ENCODE measurements around the gene FGF3. TPM values are rescaled to one million over a fixed set of nuclear protein-coding genes. Genes with fewer than 3 reads are reported as not detected.
A peak's percentile ranks its signal among the peaks of the same experiment; 100 is the strongest.

Gene FGF3
- total and polyA plus RNA-seq, 8 donors: not detected

DNA sequence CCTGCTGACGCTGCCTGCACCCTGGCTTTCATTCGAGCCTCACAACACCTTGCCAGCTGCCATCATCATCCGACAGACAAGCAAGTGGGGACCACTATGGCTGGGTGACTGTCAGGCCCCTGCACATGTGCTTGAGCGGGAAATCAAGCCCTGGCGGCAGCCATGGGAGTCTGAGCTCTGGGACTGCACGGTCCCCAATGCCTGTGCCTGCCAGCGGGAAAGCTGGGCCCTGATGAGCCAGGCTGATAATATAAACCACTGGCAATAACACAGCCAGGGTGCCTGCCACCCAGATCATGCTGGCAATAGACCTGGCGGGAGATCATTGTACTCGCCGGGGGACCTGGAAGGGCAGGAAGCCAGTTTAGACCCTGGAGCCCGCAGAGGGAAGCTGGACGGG is 2.5 kb downstream of the FGF3 start:
- Histone ChIP-seq H3K36me3 (no peaks in the 10 kb centered on the region), H3K9me3 (no peaks in the 10 kb centered on the region), H3K4me1 (no peaks in the 10 kb centered on the region), H3K27me3 (peaks cover 0 to 5% (median 1%) of the 10 kb centered on the region in 4 donors), H3K27ac (no peak overlapping the region), H3K4me3 (no peak overlapping the region)
- ATAC-seq (no peak), FAIRE-seq (no peak), DNase-seq (peak in 1 of 6 donors; percentile 25)
- no peak for TF ChIP-seq CTCF (IDR thresholded peaks at IDR 0.05)
- intact Hi-C loops (cut with DNase I): no loop called here
- WGBS, 2 donors: 10 to 21% methylated on average over 12 of the region's 12 CpGs

GRCh38 chr11:69815973-69816372 is 3.2 kb downstream of the FGF3 start:
- H3K27ac ChIP-seq: no peak overlapping the region
- no peak overlapping the region for H3K4me3 ChIP-seq
- intact Hi-C loops (cut with DNase I): no loop called here
- no peaks in the 10 kb centered on the region for H3K4me1 ChIP-seq
- 54 to 76% methylated on average over 13 of the region's 13 CpGs for WGBS, 2 donors
- FAIRE-seq (no peak), DNase-seq (peak in 1 of 6 donors; percentile 37), ATAC-seq (no peak)
- no peak for TF ChIP-seq CTCF (IDR thresholded peaks at IDR 0.05)
- peaks cover 0 to 5% (median 1%) of the 10 kb centered on the region in 4 donors for H3K27me3 ChIP-seq
- no peaks in the 10 kb centered on the region for H3K36me3 ChIP-seq
- no peaks in the 10 kb centered on the region for H3K9me3 ChIP-seq

DNA sequence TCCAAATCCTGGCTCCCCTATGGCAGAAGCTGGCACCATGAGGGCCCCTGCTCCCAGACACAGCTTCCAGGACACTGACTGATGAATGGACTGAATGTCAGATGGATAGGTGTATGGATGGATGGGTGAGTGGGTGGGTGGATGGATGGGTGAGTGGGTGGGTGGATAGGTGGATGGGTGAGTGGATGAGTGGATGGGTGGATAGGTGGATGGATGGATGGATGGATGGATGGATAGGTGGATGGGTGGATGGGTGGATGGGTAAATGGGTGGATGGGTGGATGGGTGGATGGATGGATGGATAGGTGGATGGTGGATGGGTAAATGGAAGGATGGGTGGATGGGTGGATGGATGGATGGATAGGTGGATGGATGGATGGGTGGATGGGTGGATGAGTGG is 4.3 kb downstream of the FGF3 start:
- TF ChIP-seq CTCF (IDR thresholded peaks at IDR 0.05): no peak
- intact Hi-C loops (cut with DNase I): no loop called here
- FAIRE-seq (no peak), ATAC-seq (no peak), DNase-seq (peak in 1 of 6 donors; percentile 14)
- peaks cover 0 to 5% (median 1%) of the 10 kb centered on the region in 4 donors for H3K27me3 ChIP-seq
- H3K27ac ChIP-seq: no peak overlapping the region
- H3K4me3 ChIP-seq: no peak overlapping the region
- no peaks in the 10 kb centered on the region for H3K36me3 ChIP-seq
- H3K9me3 ChIP-seq: no peaks in the 10 kb centered on the region
- no peaks in the 10 kb centered on the region for H3K4me1 ChIP-seq

DNA sequence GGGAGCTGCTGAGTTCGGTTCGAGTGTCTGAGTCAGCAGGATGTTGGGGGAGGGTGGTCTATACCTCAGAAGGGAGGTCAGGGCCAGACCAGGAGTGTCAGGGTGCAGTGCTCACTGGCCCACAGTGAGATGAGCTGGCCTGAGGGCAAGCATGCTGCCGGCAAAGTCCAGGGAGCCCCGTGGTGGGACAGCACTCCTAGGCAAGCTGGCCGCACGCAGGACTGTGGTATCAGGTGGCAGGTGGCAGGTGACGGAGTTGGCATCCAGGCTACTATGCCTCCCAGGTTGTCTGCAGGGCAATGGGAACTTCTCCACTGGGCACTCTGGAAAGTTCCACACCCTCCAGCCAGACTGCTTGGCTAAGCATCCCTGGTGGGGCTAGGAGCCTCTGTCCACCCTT is 4.8 kb downstream of the FGF3 start:
- peak in 1 of 6 donors; percentile 39 for DNase-seq
- no peaks in the 10 kb centered on the region for H3K36me3 ChIP-seq
- WGBS, 2 donors: 64 to 70% methylated on average over 7 of the region's 7 CpGs
- FAIRE-seq: no peak
- intact Hi-C loops (cut with DNase I): no loop called here
- peaks cover 0 to 5% (median 1%) of the 10 kb centered on the region in 4 donors for H3K27me3 ChIP-seq
- H3K9me3 ChIP-seq: no peaks in the 10 kb centered on the region
- H3K27ac ChIP-seq: no peak overlapping the region
- no peak overlapping the region for H3K4me3 ChIP-seq
- ATAC-seq: no peak
- H3K4me1 ChIP-seq: no peaks in the 10 kb centered on the region
- TF ChIP-seq CTCF (IDR thresholded peaks at IDR 0.05): no peak

DNA sequence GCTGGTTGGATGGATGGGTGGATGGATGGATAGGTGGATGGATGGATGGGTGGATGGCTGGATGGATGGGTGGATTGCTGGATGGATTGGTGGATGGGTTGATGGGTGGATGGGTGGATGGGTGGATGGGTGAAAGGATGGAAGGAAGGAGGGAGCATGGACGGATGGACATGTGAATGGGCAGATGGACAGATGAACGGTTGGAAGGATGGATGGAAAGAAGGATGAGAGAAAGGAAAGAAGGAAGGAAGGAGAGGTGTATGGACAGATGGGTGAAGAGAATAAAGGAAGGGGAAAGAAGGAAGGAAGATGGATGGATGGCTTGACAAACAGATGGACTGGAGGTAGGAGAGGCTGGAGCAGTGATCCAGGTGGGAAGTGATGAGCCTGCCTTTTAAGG is 5.4 kb downstream of the FGF3 start:
- H3K9me3 ChIP-seq: no peaks in the 10 kb centered on the region
- intact Hi-C loops (cut with DNase I): no loop called here
- FAIRE-seq (no peak), ATAC-seq (no peak), DNase-seq (no peak)
- no peaks in the 10 kb centered on the region for H3K4me1 ChIP-seq
- H3K4me3 ChIP-seq: no peak overlapping the region
- no peak for TF ChIP-seq CTCF (IDR thresholded peaks at IDR 0.05)
- no peaks in the 10 kb centered on the region for H3K36me3 ChIP-seq
- peaks cover 0 to 5% (median 1%) of the 10 kb centered on the region in 4 donors for H3K27me3 ChIP-seq
- WGBS, 2 donors: 44 to 64% methylated on average over 2 of the region's 2 CpGs
- no peak overlapping the region for H3K27ac ChIP-seq
